Mesodermal cell (in vitro differentiated cells): ENCODE results near the gene DNM1.

Experiments used
- H3K27ac ChIP-seq: 2 replicates; pipeline ENCODE4 v1.7.0; 2013; ENCODE audit warnings: mild to moderate bottlenecking, low read depth, low read length, moderate library complexity; ENCODE audit not compliant: severe bottlenecking
- H3K36me3 ChIP-seq: 2 replicates; pipeline ENCODE4 v1.7.1; 2013; ENCODE audit warnings: mild to moderate bottlenecking, low read length, moderate library complexity; ENCODE audit not compliant: control insufficient read depth, insufficient read depth
- H3K4me1 ChIP-seq: one replicate; pipeline ENCODE4 v1.7.1; 2013; ENCODE audit warnings: mild to moderate bottlenecking, low read length; ENCODE audit not compliant: insufficient read depth, control insufficient read depth, poor library complexity, severe bottlenecking
- H3K4me3 ChIP-seq: 2 replicates; pipeline ENCODE4 v1.7.0; 2013; ENCODE audit warnings: low read length, control low read depth, mild to moderate bottlenecking; ENCODE audit not compliant: insufficient read depth, poor library complexity, severe bottlenecking; ENCODE audit errors: extremely low read depth
- H3K9me3 ChIP-seq: 2 replicates; pipeline ENCODE4 v1.7.1; 2013; ENCODE audit warnings: mild to moderate bottlenecking, low read length, moderate library complexity; ENCODE audit not compliant: control insufficient read depth
- WGBS, 2 experiments: methylation state at CpG; one replicate each; pipeline ENCODE4 v1.1.5; 2013; ENCODE audit warnings: missing lambda C conversion rate in 2 of 2; ENCODE audit not compliant: insufficient coverage in 2 of 2; 5-methylcytosine and 5-hydroxymethylcytosine counted together

DNM1 gene

DNA sequence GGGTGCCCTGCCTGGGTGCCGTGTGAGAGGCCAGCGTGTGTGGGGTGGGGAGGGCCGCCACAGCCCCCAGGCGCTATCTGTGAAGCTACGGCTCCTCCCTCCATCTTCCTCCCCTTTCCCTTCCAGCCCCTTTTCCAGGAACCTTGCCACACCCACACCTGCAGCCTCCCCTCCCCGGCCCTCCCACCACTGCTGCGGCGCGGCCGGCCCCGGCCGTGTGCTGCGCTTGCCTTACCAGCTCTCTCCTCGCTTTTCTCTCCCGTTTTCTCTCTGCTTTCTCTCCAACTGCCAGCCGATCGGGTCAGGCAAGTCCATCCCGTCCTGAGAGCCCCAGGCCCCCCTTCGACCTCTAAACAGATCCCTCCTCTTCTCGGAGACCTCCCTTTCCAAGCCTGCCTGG lies 51.2 kb downstream of the DNM1 start:
- Histone ChIP-seq H3K4me1 (peaks cover 15% of the 10 kb centered on the region), H3K36me3 (peaks cover 54% of the 10 kb centered on the region), H3K9me3 (no peaks in the 10 kb centered on the region), H3K27ac (no peak overlapping the region), H3K4me3 (no peak overlapping the region)
- 97 to 98% methylated on average over 7 to 16 of the region's 20 CpGs for WGBS, 2 experiments

DNA sequence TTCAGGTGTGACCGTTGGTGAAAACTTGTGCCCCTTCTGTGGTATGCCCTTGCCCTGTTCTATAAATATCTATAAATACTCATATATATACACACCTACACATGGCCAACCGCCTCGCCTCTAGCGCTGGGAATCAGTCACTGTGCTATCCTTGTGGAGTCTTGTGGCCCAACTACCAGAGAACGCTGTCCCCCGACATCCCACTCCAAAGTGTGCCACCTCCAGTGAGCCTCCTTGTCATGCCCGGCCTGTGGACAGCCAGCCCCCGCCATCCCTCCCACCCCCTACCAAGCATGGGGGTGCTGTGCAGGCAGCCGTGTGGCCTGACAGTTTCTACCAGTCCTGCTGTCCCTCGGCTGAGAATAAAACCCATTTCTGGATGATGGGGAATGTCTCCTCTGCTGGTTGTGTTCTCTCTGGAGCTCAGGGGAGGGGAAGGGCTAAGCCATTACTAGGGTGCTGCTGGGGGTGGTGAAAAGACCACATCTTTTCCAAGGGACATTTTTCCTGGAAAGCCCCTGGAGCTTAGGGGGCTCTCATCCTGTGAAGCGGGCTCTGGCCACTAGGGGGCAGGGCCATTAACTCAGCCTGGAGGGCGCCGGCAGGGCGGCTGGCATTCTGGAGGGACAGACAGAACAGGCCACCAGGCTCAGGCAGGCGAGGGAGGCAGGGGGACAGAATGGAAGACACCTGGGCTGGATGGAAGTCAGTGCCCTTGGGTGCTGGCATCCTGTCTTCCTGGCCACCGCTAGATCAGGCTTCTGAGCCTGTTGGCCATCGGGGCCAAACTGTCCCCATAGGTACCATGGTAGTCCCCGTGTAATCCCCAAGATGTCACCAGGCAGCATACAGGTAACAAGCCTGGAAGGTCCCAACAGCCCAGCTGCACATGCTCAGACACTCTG lies 51.9 kb downstream of the DNM1 start:
- Histone ChIP-seq H3K4me1 (peaks cover 15% of the 10 kb centered on the region), H3K36me3 (peaks cover 55% of the 10 kb centered on the region), H3K9me3 (no peaks in the 10 kb centered on the region), H3K4me3 (no peak overlapping the region), H3K27ac (peak overlapping the region; percentile 10)
- 55 to 58% methylated on average over 15 of the region's 18 CpGs for WGBS, 2 experiments

DNA sequence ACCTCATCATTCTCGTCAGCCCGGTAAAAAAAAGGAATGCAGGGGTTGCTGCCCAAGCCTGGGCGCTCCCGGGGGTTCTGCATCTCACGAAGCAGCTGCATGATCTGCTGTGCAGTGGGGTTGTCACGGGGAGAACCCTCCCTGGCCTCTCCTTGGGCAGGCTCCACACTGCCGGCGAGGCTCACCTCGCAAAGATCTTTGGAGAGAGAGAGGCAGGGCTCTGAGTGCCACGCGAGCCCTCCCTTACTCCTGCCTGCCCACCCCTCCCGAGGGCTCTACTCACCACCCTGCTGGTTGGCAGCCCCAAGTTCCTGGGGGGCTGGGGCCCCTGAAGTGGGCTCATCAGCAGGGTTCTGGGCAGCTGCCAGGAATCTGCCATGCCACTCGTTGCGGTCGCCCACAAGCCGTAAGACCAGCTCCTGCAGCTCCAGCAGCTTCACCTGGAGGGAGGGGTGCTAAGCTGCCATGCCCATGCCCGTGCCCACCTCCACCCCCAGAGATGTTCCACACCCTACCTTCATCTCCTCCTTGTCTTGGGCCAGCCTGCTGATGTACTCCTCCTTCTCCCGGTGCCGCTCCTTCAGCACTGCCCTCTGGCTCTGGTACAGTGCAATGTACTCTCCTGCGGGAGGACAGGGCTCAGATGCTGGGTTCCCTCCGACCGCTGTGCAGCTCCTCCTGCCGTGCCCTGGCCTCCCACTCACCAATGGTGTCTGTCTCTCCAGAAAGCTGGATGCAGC lies 54.1 kb downstream of the DNM1 start:
- Histone ChIP-seq H3K36me3 (peaks cover 74% of the 10 kb centered on the region), H3K4me1 (peaks cover 6% of the 10 kb centered on the region), H3K4me3 (no peak overlapping the region), H3K9me3 (no peaks in the 10 kb centered on the region), H3K27ac (no peak overlapping the region)
- WGBS, 2 experiments, result 92% methylated on average over 18 to 20 of the region's 23 CpGs

DNA sequence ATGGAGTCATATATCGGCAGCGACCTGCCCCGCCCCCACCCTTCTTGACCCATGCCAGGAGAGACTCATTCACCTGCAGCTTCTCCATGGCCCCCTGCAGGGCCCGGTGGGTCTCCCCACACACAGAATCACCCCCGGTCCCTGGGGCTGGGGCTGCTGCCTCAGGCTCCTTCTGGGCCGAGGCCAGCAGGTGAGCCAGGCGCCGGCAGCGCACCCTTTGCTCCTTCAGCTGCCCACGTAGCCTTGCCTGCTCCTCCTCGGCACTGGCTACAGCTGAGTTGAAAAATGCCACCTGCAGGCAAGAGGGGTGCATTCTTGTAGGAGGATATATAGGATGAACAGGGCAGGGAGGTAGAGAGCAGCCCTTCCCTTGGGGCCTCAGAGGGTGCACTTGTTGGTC lies 54.7 kb downstream of the DNM1 start:
- peaks cover 81% of the 10 kb centered on the region for H3K36me3 ChIP-seq
- peaks cover 6% of the 10 kb centered on the region for H3K4me1 ChIP-seq
- H3K27ac ChIP-seq, result no peak overlapping the region
- WGBS, 2 experiments, result 93 to 100% methylated on average over 5 to 11 of the region's 11 CpGs
- H3K4me3 ChIP-seq, result no peak overlapping the region
- H3K9me3 ChIP-seq, result no peaks in the 10 kb centered on the region

DNA sequence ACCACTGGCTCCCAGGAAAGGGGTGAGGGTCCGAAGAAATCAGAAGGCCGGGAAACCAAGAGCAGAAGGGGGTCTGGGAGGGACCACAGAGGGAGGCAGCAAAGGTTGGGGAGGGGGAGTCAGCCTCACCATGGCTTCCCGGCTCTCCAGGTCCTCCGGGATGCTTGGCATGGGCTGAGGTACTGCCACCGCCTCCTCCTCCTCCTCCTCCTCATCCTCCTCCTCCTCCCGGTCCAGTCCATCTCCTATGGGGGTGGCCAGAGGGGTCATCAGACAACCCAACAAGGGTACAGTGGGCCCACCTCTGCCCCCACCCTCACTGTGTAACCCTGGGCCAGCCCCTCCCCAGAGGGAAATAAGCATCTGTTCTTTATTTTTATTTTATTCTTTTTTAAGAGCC lies 55.1 kb downstream of the DNM1 start:
- 90 to 100% methylated on average over 2 of the region's 6 CpGs for WGBS, 2 experiments
- Histone ChIP-seq H3K4me1 (peaks cover 6% of the 10 kb centered on the region), H3K36me3 (peaks cover 82% of the 10 kb centered on the region), H3K4me3 (no peak overlapping the region), H3K9me3 (no peaks in the 10 kb centered on the region), H3K27ac (no peak overlapping the region)

DNA sequence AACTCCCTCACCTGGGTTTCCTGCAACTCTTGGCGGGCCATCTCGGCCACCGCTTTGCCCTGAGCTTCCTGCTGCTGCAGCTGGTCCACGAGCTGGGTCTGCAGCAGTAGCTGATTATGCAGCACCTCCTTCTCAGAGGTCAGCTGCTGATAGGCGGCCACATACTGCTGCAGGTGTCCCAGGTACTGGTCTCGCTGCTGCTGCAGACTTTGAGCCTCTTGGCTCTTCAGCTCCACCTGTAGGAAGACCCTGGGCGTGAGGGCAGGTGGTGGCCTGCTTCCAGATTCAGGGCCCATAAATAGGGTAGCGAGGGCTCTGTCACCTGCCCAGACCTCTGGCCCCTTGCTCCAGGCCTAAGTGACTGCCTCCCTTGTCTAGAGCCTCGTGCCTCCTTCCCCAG lies 56.0 kb downstream of the DNM1 start:
- 93 to 96% methylated on average over 9 of the region's 9 CpGs for WGBS, 2 experiments
- peaks cover 6% of the 10 kb centered on the region for H3K4me1 ChIP-seq
- H3K27ac ChIP-seq, result no peak overlapping the region
- H3K36me3 ChIP-seq, result peaks cover 82% of the 10 kb centered on the region
- no peaks in the 10 kb centered on the region for H3K9me3 ChIP-seq
- H3K4me3 ChIP-seq, result no peak overlapping the region

DNA sequence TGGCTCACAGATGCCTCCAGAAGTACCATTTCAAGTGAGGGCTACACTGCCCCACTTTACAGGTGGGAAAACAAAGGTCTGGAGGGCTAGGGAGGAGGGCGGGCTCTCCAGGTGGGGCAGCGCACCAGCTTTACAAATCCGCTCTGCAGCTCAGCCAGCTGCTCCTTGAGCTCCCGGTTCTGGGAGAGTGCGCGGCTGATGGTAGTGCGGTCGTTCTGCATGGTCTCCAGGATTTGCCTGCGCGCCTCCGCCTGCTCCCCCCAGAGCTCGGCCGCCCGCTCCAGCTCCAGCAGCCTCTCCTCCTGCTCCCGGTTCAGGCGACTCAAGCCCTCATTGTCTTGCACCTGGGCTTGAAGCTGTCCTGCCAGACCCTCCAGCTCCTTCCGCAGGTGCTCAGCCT lies 57.2 kb downstream of the DNM1 start:
- WGBS, 2 experiments, result 92 to 98% methylated on average over 11 to 17 of the region's 17 CpGs
- H3K4me1 ChIP-seq, result peaks cover 2% of the 10 kb centered on the region
- H3K36me3 ChIP-seq, result peaks cover 84% of the 10 kb centered on the region

DNA sequence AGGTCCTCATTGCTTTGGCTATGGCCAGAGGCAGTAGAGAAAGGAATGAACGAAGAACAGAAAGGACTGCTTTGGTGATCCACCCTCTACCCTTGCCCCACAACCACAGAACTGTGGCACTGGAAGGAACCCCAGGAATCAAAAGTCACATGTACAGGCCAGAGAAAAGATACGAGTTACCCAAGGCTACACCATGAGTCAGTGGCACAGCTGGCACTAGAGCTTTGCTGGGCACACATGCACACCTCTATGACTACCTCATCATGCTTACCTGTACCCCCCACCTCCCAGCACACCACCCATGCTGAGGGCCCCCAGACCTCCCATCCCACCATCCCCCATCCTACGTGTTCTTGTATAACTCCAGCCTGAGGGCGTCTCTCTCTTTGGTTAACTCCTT lies 59.5 kb downstream of the DNM1 start:
- Histone ChIP-seq H3K4me1 (no peaks in the 10 kb centered on the region), H3K36me3 (peaks cover 86% of the 10 kb centered on the region), H3K4me3 (no peak overlapping the region), H3K9me3 (no peaks in the 10 kb centered on the region), H3K27ac (no peak overlapping the region)
- WGBS, 2 experiments, result 92 to 100% methylated on average over 1 to 2 of the region's 4 CpGs

More for the DNA sequence above, 57.2 kb downstream of the DNM1 start:
- no peaks in the 10 kb centered on the region for H3K9me3 ChIP-seq
- H3K4me3 ChIP-seq, result no peak overlapping the region
- H3K27ac ChIP-seq, result no peak overlapping the region

DNA sequence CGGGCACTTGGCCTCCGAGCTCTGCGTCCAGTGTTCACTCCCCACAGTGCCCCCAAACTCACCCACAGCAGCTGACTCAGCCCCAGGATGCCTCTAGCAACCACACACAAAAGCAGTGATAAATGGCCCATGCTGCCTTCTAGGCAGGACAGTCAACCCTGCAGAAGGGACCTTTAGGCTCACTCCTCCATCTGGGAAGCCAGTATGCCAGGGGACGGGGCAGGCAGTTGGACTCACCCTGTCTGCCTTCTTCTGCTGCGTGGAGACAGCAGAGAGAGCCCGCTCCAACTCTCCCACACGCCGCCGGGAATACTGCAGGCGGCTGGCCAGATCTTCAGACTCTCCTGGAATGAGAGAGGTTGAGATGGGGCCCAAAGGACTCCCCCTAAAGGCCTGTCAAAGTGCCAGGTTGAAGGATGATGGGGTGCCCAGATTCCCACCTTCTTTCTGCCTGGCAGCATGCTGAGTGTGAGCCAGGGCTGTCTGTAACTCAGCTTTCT lies 62.2 kb downstream of the DNM1 start:
- Histone ChIP-seq H3K4me3 (no peak overlapping the region), H3K9me3 (no peaks in the 10 kb centered on the region), H3K4me1 (no peaks in the 10 kb centered on the region), H3K27ac (no peak overlapping the region), H3K36me3 (peaks cover 76% of the 10 kb centered on the region)
- WGBS, 2 experiments, result 93 to 100% methylated on average over 4 to 9 of the region's 10 CpGs

DNA sequence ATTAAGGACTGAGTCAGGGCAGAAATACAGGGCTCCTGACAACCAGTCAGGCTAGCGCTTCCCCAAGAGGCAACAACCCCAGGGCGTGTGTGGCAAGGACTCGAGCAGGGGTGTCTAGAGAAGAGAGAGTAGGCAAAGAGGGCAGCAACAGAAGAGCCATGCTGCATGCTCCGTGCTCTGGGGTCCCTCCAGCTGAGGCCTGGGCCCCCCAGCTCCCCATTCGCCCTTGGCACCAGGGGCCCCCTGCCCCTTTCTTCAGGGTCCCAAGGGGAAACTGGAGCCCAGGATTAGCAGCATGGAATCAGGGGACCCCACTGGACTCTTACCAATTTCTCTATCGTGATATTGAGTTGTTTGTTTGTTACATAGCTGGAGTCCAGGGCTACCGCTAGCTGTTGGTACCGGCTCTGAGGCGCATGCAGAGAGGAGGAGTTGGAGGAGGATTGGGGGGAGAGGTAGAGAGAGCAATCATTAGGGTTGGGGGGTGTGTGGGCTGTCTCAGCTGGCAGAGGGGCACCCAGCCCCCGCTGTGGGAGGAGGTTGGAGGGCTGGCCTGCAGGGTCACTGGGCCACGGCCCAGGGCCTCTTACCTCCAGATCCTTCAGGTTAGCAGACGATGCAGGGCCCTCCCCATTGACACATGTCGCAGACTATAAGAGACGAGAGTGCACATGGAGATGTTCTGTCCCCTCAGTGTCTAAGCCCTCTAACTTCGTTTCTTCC lies 63.9 kb downstream of the DNM1 start:
- H3K9me3 ChIP-seq, result no peaks in the 10 kb centered on the region
- H3K36me3 ChIP-seq, result peaks cover 76% of the 10 kb centered on the region
- no peaks in the 10 kb centered on the region for H3K4me1 ChIP-seq
- no peak overlapping the region for H3K27ac ChIP-seq
- H3K4me3 ChIP-seq, result no peak overlapping the region
- 96% methylated on average over 14 to 15 of the region's 15 CpGs for WGBS, 2 experiments
